ENCODE data around the gene OGDHL.
"Not testable (repeated sequence)": the region's sequence is repeated elsewhere in the genome, so short reads cannot be mapped to it uniquely, and the experiment has no call there.

Gene OGDHL

DNA sequence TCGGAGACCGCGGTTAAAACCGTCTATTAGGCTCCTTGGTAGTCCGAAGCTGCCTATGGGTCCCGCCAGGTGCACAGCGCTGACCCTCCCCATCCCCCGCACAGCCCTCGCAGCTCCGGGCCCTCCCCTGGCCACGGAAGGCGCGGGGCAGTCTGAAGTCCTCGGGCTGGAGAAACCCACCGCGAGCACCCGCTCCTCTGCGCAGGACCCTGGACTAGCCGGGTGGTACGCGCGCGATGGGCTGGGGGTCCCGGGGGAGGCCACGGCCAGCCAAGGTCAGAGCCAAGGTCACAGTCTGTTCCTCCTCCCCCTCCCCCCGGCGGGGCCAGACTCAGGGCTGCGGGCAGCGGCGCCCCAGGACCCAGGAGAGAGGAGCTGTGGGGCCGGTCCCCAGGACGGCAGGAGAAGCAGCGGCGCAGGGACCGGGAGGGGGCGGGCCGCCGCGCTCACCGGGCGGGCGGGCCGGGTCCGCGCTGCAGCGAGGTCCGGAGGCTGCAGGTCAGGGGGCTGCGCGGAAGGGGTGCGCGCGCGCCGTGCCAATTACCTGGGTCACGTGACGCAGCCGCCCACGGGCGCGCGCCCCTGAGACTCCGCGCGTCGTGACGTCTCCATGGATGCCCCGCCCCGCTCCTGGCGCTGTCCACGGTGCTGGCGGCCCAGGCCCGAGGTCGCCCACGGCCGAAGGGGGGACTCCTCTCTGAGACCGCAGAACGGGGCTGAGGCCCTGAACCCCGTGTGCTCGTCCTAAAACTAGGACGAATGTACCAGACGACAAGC lies at the start of gene OGDHL:
Gene OGDHL, minus strand, starts transcription at position 535 of the 777 bp plus-strand sequence. CDS start 3,731 bp downstream, outside the sequence.
- in situ Hi-C loops (cut with MboI; ENCODE audit: low sequenced_read_pairs): no loop called here

DNA sequence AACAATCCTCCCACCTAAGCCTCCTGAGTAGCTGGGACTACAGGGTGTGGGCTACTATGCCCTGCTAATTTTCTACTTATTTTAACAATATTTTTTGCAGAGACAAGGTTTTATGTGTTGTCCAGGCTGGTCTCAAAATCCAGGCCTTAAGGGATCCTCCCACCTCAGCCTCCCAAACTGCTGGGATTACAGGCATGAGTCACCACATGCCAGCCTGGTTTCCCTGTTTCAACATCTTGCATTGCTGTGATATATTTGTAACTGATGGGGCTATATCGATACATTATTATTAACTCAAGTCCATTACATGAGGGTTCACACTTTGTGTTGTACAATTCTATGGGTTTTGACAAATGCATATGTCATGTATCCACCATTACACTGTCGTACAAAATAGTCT lies 41.9 kb upstream of the OGDHL start:
- in situ Hi-C loops (cut with MboI; ENCODE audit: low sequenced_read_pairs): no loop called here

DNA sequence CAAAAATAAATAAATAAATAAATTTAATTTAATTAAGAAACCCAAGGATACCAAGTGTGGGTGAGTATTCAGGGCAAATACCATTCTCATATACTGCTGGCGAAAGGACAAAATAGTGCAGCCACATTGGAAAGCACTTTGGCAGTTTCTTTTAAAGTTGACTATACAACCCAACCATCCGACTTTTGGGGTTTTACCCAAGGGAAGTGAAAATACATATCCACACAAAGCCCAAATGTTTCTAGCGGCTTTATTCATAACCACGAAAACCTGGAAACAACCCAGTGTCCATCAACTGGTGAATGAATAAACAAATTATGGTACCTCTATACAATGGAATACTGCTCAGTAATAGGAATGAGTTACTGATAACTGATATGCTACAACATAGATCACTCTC lies 36.2 kb upstream of the OGDHL start:
- in situ Hi-C loops (cut with MboI; ENCODE audit: low sequenced_read_pairs): no loop called here

DNA sequence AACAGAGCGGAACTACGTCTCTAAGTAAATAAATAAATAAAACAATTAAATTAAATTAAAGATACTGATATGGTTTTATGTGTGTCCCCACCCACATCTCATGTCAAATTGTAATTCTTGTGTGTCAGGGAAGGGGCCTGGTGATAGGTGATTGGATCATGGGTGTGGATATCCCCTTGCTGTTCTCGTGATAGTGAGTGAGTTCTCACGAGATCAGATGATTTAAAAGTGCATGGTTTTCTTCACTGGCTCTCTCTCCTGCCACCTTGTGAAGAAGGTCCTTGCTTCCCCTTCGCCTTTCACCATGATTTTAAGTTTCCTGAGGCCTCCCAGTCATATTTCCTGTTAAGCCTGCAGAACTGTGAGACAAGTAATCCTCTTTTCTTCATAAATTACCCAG lies 29.0 kb upstream of the OGDHL start:
- in situ Hi-C loops (cut with MboI; ENCODE audit: low sequenced_read_pairs): no loop called here

DNA sequence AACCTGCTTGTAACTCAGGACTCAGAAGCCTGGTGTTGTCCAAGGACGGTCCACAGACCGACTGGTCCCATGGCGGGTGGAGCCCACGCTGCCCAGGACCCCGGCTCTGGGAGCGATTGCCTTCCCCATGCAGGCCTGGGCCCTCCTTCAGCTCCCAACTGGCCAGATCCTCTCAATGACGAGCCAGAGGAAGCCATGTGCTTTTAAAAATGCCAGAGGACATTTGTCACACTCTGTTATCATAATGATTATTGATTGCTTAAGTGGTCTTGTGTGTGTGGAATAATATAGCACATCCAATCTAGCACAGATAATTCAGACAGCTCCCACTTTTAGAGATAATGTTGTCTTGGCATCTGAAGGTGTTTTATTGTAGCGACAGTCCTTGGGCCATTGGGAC lies 22.6 kb upstream of the OGDHL start:
- in situ Hi-C loops (cut with MboI; ENCODE audit: low sequenced_read_pairs): no loop called here

DNA sequence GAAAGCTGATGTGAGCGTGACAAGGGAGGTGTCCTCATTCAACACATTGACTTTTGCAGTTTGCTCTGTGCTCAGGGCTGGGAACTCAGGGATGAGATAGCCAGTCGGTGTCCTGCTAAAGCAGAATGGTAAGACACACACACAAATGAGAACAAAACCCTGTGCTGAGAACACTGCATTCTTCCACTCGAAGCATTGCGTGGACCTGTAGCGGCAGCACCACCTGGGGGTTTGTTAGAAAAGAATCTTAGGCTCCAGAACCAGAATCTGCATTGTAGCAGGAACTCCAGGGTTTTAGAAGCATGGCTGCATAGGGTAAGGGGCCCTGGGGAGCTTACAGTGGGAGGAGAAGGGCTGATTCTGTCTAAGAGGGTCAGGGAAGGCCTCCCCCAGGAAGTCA lies 21.5 kb upstream of the OGDHL start:
- in situ Hi-C loops (cut with MboI; ENCODE audit: low sequenced_read_pairs): no loop called here

DNA sequence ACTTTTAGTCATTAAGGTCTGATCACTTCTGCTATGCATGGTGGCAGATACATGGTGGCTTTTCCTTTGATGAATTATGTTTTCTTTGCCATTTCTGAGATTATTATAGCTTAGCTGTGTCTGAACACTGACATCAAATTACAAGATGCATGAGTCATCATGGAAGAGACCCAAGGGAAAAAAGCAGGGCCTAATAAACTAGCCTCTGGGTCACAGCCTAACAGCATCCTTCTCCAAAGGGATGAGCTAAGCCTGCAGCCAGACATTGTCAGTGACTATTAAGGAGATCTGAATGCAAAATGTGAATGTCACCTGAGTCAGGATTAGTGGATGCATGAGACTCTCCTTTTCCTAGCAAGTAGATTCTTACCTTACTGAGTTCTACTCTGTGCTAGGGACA lies 19.1 kb upstream of the OGDHL start:
- in situ Hi-C loops (cut with MboI; ENCODE audit: low sequenced_read_pairs): no loop called here

DNA sequence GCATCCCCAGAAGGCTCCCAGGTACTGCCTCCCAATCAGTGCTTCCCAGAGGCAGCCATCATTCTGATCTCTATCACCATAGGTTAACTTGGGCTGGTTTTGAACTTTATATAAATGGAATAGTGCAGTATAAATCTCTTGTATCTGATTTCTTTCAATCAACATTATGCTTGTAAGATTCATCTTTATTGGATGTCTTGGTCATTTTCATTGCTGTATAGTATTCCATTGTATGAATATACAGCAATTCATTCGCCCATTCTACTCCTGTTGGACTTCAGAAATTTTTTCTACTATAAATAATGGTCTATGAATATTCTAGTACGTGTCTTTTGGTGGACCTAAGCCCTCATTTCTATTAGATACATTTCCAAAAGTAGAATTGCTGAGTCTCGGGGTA lies 16.1 kb upstream of the OGDHL start:
- in situ Hi-C loops (cut with MboI; ENCODE audit: low sequenced_read_pairs): no loop called here

DNA sequence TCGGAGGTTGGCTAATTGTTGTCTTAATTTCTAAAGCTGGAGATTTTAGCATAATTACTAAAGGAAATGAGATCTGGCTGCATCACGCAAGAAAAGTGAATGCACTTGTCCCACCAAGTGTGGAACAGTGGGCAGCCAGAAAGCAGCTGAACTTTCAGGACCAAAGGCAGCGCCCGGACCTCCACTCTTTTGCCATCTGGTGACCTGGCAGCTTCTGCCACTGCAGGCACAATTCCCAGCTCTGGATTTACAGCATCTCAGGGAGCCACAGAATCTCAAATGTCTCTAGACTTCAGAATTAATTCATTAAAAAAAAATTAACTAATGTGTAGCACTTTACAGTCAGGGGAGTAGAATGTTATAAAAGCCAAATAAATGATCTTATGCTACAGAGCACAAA lies 14.7 kb upstream of the OGDHL start:
- in situ Hi-C loops (cut with MboI; ENCODE audit: low sequenced_read_pairs): no loop called here

DNA sequence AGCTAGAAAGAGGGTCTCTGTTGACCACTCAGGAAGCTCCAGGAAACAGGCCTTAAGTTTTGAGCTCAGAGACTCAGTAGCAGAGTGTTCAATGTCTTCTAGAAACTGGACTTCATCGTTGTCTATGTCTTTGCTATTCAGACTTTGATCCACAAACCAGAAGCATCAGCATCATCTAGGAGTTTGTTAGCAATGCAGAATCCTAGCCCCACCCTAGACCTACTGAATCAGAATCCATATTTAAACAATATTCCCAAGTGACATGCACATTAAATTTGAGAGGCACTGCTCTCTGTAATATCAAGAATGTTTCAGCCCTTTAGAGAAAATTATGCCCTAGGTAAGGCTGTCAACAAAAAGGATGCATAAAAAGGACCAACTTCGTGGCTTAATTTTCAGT lies 12.9 kb upstream of the OGDHL start:
- in situ Hi-C loops (cut with MboI; ENCODE audit: low sequenced_read_pairs): no loop called here

DNA sequence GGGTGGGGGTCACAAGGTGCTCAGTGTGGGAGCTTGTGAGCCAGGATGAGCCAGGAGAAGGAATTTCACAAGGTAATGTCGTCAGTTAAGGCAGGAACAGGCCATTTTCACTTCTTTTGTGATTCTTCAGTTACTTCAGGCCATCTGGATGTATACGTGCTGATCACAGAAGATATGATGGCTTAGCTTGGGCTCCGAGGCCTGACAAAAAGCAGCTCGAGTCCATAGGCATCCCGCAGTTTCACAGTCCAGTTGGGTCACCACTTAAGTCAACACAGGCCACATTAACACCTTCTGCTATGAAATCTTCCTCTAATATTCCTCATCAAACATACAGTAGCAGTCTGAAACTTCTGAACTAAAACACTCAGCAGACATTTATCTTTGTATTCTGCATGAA lies 10.8 kb upstream of the OGDHL start:
- in situ Hi-C loops (cut with MboI; ENCODE audit: low sequenced_read_pairs): not testable (repeated sequence)

DNA sequence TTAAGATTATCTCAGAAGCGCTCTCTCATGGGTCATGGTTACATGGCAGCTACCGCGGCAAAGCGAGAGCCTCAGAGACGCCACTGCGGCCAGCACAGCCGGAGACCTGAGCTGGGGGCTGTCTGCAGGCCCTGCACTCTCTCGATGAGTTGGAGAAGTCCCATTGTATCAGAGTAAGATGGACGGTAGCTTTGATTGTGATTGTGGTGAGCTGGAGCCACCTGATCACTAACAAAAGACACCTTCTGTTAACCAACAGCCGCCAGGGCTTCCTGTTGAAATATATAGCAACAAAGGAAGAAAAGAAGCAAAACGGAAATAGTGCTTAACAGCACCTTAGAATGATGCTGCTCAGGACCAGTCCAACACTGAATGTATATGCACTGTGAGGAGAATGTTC lies 8.9 kb upstream of the OGDHL start:
- in situ Hi-C loops (cut with MboI; ENCODE audit: low sequenced_read_pairs): not testable (repeated sequence)

DNA sequence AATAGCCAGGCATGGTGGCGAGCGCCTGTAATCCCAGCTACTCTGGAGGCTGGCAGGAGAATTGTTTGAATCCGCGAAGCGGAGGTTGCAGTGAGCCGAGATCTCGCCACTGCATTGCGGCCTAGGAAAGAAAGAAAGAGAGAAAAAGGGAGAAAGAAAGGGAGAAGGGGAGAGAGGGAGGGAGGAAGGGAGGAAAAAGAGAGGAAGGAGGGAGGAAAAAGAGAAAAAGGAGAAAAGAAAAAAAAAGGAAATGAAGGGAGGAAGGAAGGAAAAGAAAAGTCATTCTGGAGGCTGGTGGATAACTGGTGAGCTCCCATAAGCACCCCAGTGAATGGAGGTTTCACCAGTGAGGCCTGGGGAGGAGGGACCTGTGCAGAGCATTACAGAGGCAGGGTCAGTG lies 7.6 kb upstream of the OGDHL start:
- in situ Hi-C loops (cut with MboI; ENCODE audit: low sequenced_read_pairs): no loop called here

DNA sequence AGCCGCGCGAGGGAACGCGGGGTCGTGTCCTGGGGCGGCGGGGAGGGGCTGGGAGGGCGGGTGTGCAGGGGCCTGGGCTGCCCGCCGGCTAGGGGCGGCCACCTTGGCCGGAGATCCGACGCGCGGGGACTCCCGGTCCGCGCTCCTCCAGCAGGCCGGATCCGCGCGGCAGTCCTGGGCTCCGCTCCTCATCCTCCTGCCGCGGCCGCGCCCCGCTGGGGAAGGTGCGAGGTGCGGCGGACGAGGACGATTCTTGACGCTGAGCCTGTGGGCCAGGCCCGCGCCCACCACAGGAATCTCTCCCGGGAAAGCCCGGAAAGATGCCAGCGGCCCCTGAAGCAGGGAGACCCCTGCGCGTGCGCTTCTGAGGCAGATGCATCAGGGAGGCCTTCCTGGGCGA lies 6.6 kb upstream of the OGDHL start:
- in situ Hi-C loops (cut with MboI; ENCODE audit: low sequenced_read_pairs): no loop called here

DNA sequence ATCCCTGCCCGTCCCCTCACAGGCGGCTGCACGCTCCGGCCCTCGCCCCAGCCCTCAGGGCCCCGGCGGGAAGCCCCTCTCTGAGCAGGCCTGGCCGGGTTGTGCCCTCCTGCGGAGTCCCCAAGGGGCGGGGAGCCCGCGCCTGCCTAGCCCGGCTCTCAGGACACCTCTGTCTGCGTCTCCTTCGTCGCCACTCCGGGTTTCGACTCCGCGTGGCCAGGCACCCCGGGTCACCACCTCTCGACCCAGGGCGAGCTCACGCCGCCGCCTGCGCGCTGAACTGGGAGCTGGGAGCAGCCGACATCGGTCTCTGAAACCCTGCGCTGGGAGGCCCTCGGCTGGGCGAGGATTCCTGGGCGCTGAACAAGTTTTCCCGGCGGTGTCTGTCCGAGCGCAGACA lies 6.2 kb upstream of the OGDHL start:
- in situ Hi-C loops (cut with MboI; ENCODE audit: low sequenced_read_pairs): no loop called here

DNA sequence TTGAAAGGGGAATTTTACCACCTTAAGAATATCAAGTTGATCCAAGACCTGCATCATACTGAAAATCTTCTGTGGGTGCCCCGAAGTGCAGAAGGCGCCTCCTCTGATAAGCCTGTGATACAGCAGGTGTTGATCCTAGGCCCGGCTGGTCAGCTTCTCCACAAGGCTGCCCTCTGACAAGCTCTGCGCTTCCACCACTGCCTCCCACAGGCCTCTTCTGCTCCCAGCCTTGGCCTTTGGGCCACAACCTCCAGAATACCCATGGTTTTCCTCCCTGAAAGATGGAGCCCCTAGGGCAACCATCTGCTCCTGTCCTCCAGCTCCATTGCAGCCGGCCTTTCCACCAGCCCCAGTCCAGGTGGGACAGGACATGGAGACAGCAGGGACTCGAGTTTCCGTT lies 5.6 kb upstream of the OGDHL start:
- in situ Hi-C loops (cut with MboI; ENCODE audit: low sequenced_read_pairs): no loop called here

DNA sequence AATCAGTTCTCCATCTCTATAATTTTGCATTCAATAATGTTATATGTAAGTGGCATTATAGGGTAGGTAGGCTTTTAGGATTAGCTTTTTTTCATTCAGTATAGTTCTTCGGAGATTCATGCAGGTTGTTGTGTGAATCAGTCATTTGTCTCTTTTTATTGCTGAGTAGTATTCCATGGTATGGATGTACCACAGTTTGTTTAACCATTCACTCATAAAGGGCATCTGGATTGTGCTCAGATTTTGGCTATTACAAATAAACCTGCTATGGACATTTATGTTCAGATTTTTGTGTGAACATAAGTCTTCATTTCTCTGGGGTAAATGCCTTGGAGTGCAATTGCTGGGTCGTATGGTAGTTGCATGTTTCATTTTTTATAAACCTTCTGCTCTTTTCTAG lies 4.4 kb upstream of the OGDHL start:
- in situ Hi-C loops (cut with MboI; ENCODE audit: low sequenced_read_pairs): no loop called here

DNA sequence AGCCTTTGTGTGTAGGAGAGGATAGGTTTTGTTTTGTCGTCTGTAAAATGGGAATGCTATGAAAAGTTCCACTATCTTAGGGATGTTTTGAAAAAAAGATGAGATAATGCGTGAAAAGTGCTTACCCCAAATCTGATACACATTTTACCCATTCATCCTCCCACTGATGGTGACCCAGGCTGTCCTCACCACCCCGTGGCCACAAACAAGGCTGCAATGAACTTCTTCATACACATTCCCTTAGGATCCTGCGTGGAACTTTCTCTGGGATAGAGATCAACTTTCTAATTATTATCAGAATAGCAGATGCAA lies 399 bp upstream of the OGDHL start:
- in situ Hi-C loops (cut with MboI; ENCODE audit: low sequenced_read_pairs): no loop called here

DNA sequence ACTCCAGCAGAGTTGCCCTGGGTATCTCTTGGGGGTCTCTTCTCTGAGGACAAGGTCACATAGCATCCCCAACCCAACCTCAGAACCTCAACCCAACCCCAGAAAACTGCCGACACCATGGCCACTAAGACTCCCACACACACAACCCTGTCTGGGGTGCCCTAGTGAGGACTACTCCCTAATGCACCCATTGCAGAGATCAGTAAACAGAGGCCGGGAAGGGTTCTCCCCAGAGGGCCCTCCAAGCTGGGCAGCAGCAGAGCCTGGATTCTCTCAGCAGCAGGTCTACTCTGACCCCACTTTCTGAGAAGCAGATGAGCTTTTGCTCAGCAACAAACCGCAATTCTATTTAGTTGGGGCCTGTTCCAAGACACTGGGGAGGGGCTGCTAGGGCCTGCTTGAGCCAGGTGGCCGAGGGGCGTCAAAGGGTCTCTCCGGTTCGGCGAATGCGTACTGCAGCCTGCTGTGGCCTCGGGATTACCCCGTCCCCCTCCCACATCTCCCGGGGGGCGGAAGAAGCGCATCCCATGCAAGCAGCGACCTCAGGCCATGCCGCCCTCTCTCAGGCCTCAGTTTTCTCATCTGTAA lies 828 bp downstream of the OGDHL start:
- in situ Hi-C loops (cut with MboI; ENCODE audit: low sequenced_read_pairs): no loop called here

DNA sequence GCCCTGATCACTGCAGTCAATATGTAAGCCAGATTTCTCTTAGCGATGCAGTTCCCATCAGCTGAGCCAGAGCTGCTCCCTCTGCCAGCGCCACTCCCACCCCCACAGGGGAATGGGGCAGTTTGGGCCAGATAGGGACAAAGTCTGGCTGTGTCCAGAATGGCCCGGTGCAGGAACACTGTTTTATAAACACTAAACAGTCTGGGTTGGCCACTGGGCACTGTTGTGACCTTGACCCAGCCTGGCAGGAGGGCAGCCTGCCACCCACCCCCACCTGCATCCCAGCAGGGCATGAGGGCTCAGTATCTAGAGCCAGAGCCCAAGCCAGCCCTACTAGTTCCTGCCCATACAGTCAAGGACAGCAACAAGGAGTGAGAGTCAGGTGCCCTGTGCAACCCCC lies 1.3 kb downstream of the OGDHL start:
- in situ Hi-C loops (cut with MboI; ENCODE audit: low sequenced_read_pairs): no loop called here

DNA sequence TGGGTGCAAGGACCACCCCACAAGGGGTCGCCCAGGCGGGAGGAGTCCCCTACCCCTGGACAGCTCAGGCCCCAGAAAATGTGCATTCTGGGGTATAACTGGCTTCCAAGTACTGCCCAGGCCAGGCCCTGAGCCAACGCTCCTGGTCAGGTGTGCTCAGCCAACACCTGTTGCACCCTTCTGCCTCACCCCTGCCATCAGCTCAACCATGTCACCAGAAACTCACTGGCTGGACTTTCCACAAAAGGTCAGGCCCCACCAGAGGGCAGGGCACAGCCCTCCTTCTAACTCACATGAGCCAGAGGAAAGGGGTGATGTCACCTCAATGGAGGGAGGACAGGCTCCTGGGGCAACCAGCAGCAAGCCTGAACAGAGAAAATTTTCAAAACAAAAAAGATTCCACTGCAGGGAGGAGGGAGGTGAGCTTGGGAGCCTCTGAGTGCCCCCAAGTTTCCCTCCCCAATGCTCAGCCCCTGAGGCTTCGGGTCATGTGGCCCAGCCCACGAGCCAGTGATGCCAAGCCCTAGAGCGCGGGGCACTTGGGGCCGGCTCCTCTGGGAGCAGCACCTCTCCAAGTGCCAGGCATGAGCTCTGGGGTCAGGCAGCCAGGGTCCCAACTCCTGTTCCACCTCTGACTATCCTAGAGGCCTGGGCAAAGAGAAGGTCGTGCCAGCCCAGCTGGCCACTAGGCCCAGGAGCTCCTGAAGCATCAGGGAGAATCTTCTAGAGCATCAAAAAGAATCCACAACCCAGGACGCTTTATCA lies 2.2 kb downstream of the OGDHL start:
- in situ Hi-C loops (cut with MboI; ENCODE audit: low sequenced_read_pairs): no loop called here

DNA sequence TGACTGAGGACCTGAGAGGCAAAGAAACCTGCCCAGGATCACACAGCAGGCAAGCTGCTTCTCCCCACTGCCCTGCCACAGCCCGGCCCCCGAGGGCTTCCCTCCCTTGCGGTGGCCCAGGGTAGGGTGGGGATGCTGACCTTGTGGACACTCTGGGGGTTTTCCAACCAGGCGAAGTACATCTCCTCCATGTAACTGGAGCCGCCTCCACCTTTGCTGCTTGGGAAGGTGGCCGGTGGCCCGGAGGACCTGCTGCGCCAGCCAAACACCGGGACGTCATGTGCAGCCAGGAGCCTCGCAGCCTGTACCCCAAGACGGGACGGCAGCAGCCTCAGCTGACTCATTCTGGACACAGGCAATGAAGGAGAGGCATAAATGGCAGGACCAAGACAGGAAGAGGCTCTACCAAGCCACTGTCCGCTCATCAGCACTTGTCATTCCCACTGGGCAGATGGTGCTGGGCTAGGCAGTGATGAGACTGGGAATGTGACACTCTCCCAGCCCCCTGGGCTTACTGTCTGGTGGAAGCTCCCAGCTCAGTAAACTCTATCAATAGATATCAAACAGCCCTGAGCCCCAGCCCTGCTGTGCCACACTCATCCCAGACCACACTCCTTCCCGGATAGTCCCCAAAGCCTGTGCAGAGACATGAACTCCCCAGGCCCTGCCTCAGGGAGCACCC lies 3.7 kb downstream of the OGDHL start:
- in situ Hi-C loops (cut with MboI; ENCODE audit: low sequenced_read_pairs): no loop called here

All from hTERT RPE-1 (cell line).